Measurements from ENCODE around the gene TIAL1. TPM values are rescaled to one million over a fixed set of nuclear protein-coding genes. Genes with fewer than 3 reads are reported as not detected.

Gene TIAL1
- total and polyA plus RNA-seq, 2 of the 13 experiments (the other 11 are each of a cell fraction or from before 2014, with no cell fraction given): 31.5 to 148 TPM

- peak; percentile 93; the same call in 1 of the 2 replicates for TF ChIP-seq YEATS4 (CRISPR knock-in tag; IDR thresholded peaks at IDR 0.05; ENCODE audit: borderline replicate concordance)
- no peak for TF ChIP-seq E2F2 (CRISPR knock-in tag; IDR thresholded peaks at IDR 0.05; ENCODE audit: borderline replicate concordance)
- TF ChIP-seq LCORL (IDR thresholded peaks at IDR 0.05): no peak
- TF ChIP-seq LCORL (CRISPR knock-in tag; IDR thresholded peaks at IDR 0.05): peak; percentile 69; the same call in 1 of the 2 replicates
- TF ChIP-seq ZNF10 (CRISPR knock-in tag; IDR thresholded peaks at IDR 0.05; ENCODE audit: borderline replicate concordance, low read depth): no peak
- TF ChIP-seq ZNF7 (CRISPR knock-in tag; IDR thresholded peaks at IDR 0.05): no peak
- TF ChIP-seq PHF20 (CRISPR knock-in tag; IDR thresholded peaks at IDR 0.05): peak; percentile 73
- TF ChIP-seq ZFP37 (CRISPR knock-in tag; IDR thresholded peaks at IDR 0.05; ENCODE audit: borderline replicate concordance): no peak
- TF ChIP-seq PRDM4 (CRISPR knock-in tag; IDR thresholded peaks at IDR 0.05; ENCODE audit: borderline replicate concordance): peak; percentile 88; the same call in 1 of the 2 replicates
- TF ChIP-seq ZNF546 (CRISPR knock-in tag; conservative IDR thresholded peaks at IDR 0.05): no peak; the same call in 1 of the 2 replicates
- TF ChIP-seq SSRP1 (CRISPR knock-in tag; IDR thresholded peaks at IDR 0.05): no peak
- TF ChIP-seq ZNF543 (CRISPR knock-in tag; IDR thresholded peaks at IDR 0.05): peak; percentile 71; the same call in 1 of the 2 replicates
- TF ChIP-seq ZNF570 (CRISPR knock-in tag; IDR thresholded peaks at IDR 0.05; ENCODE audit: borderline replicate concordance): no peak
- no peak for TF ChIP-seq PLRG1 (conservative IDR thresholded peaks at IDR 0.05)
- no peak for TF ChIP-seq ATF5 (CRISPR knock-in tag; IDR thresholded peaks at IDR 0.05; ENCODE audit: low read depth)
- no peak for TF ChIP-seq KIAA2018 (CRISPR knock-in tag; IDR thresholded peaks at IDR 0.05; ENCODE audit: borderline replicate concordance)
Measured at GRCh38 chr10:119596537-119597404, at the start of gene TIAL1 (continued).

All from HepG2 (cell line).